K562 (cell line): Measurements from ENCODE around the gene EMILIN1. TPM values are rescaled to one million over a fixed set of nuclear protein-coding genes. Genes with fewer than 3 reads are reported as not detected.

Experiments
- ATAC-seq: fragments of 200-7000 bp; cut with Tn5 transposase; 3 replicates; pipeline ENCODE4 v1.9.1; 2020; ENCODE audit warnings: moderate library complexity
- BruUV-seq: library from RNA; stranded (reverse); fragments of 400-500 nt; replicated peaks from 2 replicates; lab custom pipeline; 2021; lab: Mats Ljungman, UMichigan
- CTCF ChIA-PET: fragments of 300-600 bp; formaldehyde crosslinking; extraction: SDS; loops from one replicate; lab custom pipeline; 2021; ENCODE audit warnings: low intra/inter-chr PET ratio; lab: Yijun Ruan, JAX
- POLR2A ChIA-PET: fragments of 300-600, 350-650 bp; sonication (Branson Sonifier 250); formaldehyde crosslinking; extraction: SDS; loops from one replicate; lab custom pipeline; 2021; ENCODE audit warnings: antibody characterized with exemption, inconsistent platforms; lab: Yijun Ruan, JAX
- DNase-seq, 4 experiments: peaks; one replicate each; pipeline versions ENCODE4 v3.0.0 to v3.0.0-alpha.2; 2011 to 2018; ENCODE audit warnings: low spot score in 3 of 4, mixed read lengths in 3 of 4; ENCODE audit errors: extremely low read depth in 1 of 4
- FAIRE-seq: peaks from 2 replicates; lab custom pipeline; 2011; peaks lifted over from hg19 to GRCh38; lab: Jason Lieb, UNC
- H2AFZ ChIP-seq: 2 replicates; pipeline ENCODE4 v1.6.0; 2011; ENCODE audit warnings: low read depth, low read length, control low read depth, inconsistent platforms
- H3K27ac ChIP-seq: fragments of 200-600 bp; 3 replicates; pipeline ENCODE4 v1.8.0; 2011; ENCODE audit warnings: low read depth, mild to moderate bottlenecking, control low read depth, inconsistent platforms, low read length, moderate library complexity, mixed read lengths; ENCODE audit errors: extremely low read depth
- H3K27me3 ChIP-seq, 2 experiments: fragments of 300-600 bp in 1 of 2; 2 replicates in 1 of 2; 3 replicates in 1 of 2; pipeline versions ENCODE4 v1.6.0 to v1.8.0; 2011; ENCODE audit warnings: inconsistent platforms in 2 of 2, low read length in 2 of 2, mild to moderate bottlenecking in 1 of 2, mixed read lengths in 1 of 2, moderate library complexity in 1 of 2; ENCODE audit not compliant: control insufficient read depth in 2 of 2, insufficient read depth in 2 of 2
- H3K36me3 ChIP-seq: fragments of 300-600 bp; 3 replicates; pipeline ENCODE4 v1.8.0; 2011; ENCODE audit warnings: mild to moderate bottlenecking, low read length, inconsistent platforms; ENCODE audit not compliant: control insufficient read depth, insufficient read depth
- H3K4me1 ChIP-seq, 2 experiments: fragments of 200-600 bp in 1 of 2; replicated peaks in 1 of 2; 2 replicates in 1 of 2; 3 replicates in 1 of 2; pipeline versions ENCODE4 v1.5.1 to v1.8.0; 2011; ENCODE audit warnings: inconsistent platforms in 2 of 2, low read length in 2 of 2, mild to moderate bottlenecking in 1 of 2, mixed read lengths in 1 of 2, moderate library complexity in 1 of 2; ENCODE audit not compliant: control insufficient read depth in 2 of 2, insufficient read depth in 2 of 2
- H3K4me2 ChIP-seq: 2 replicates; pipeline ENCODE4 v1.6.1; 2011; ENCODE audit warnings: low read length, control low read depth, inconsistent platforms, mixed read lengths; ENCODE audit not compliant: insufficient read depth
- H3K4me3 ChIP-seq: fragments of 200-600 bp; sonication (generic), shearing (Covaris generic); 2 replicates; pipeline ENCODE4 v1.5.1; 2016; ENCODE audit warnings: control low read depth, inconsistent platforms
- H3K79me2 ChIP-seq: fragments of 200-600 bp; 3 replicates; pipeline ENCODE4 v1.8.0; 2011; ENCODE audit warnings: low read length, inconsistent platforms; ENCODE audit not compliant: control insufficient read depth, insufficient read depth
- H3K9ac ChIP-seq, 2 experiments: 2 replicates each; pipeline versions ENCODE4 v1.6.0 to v1.6.1; 2011; ENCODE audit warnings: low read depth in 2 of 2, low read length in 2 of 2, control low read depth in 1 of 2, inconsistent platforms in 1 of 2, mild to moderate bottlenecking in 1 of 2, mixed read lengths in 1 of 2; ENCODE audit not compliant: insufficient read depth in 1 of 2
- H3K9me1 ChIP-seq: one replicate; pipeline ENCODE4 v1.6.0; 2011; ENCODE audit warnings: inconsistent platforms, mild to moderate bottlenecking, low read length, moderate library complexity; ENCODE audit not compliant: control insufficient read depth, insufficient read depth
- H3K9me3 ChIP-seq: replicated peaks from 2 replicates; pipeline ENCODE4 v1.5.1; 2011; ENCODE audit warnings: low read depth, low read length, inconsistent platforms; ENCODE audit not compliant: control insufficient read depth, insufficient read depth
- H4K20me1 ChIP-seq: replicated peaks from 2 replicates; pipeline ENCODE4 v1.6.1; 2011; ENCODE audit warnings: low read length, inconsistent platforms, mixed read lengths; ENCODE audit not compliant: control insufficient read depth, insufficient read depth
- BDP1 ChIP-seq: IDR thresholded peaks from 3 replicates; pipeline ENCODE4 v1.6.1; 2011; ENCODE audit not compliant: insufficient read length, insufficient read depth
- CREM ChIP-seq: IDR thresholded peaks from 2 replicates; pipeline ENCODE4 v1.6.1; 2014; ENCODE audit warnings: antibody characterized with exemption, low read depth
- FOXK2 ChIP-seq, 2 experiments: fragments of 450-650 bp; IDR thresholded peaks in 1 of 2; conservative IDR thresholded peaks in 1 of 2; 2 replicates each; pipeline ENCODE4 v1.6.1; 2016; ENCODE audit warnings: low read depth in 2 of 2, mild to moderate bottlenecking in 1 of 2
- JUND ChIP-seq, 2 experiments: IDR thresholded peaks; 2 replicates in 1 of 2; 3 replicates in 1 of 2; pipeline ENCODE4 v1.6.1; 2011; ENCODE audit warnings: borderline replicate concordance in 2 of 2, low read depth in 2 of 2, low read length in 2 of 2, improper control_type of control experiment in 1 of 2, missing biosample characterization in 1 of 2, missing genetic modification characterization in 1 of 2, missing genetic modification reagents in 1 of 2
- KDM5B ChIP-seq: fragments of 200-600 bp; sonication (generic); IDR thresholded peaks from 2 replicates; pipeline ENCODE4 v1.6.1; 2012; ENCODE audit warnings: low read depth, mild to moderate bottlenecking, moderate library complexity, low read length, control low read depth, inconsistent platforms; ENCODE audit not compliant: insufficient replicate concordance
- MAZ ChIP-seq, 2 experiments: fragments of 450-650 bp in 1 of 2; sonication (generic) in 1 of 2; formaldehyde crosslinking; IDR thresholded peaks in 1 of 2; conservative IDR thresholded peaks in 1 of 2; 2 replicates each; pipeline versions ENCODE4 v1.4.0 to v1.5.0; 2020; ENCODE audit warnings: mild to moderate bottlenecking in 1 of 2, missing genetic modification reagents in 1 of 2
- PHB ChIP-seq: fragments of 250-450 bp; sonication (Bioruptor Pico); IDR thresholded peaks from 2 replicates; pipeline ENCODE4 v1.5.0; 2021
- POLR2H ChIP-seq: IDR thresholded peaks from 2 replicates; pipeline ENCODE4 v1.6.1; 2016; ENCODE audit warnings: missing genetic modification characterization, low read depth, mild to moderate bottlenecking, control low read depth, missing compliant biosample characterization, moderate library complexity
- RB1 ChIP-seq: fragments of 450-650 bp; IDR thresholded peaks from 2 replicates; pipeline ENCODE4 v1.6.1; 2017; ENCODE audit warnings: low read depth, mild to moderate bottlenecking
- TFE3 ChIP-seq: fragments of 450-650 bp; formaldehyde crosslinking; IDR thresholded peaks from 2 replicates; pipeline ENCODE4 v1.4.0; 2020; ENCODE audit warnings: mild to moderate bottlenecking, mixed read lengths
- TSC22D4 ChIP-seq: fragments of 450-650 bp; IDR thresholded peaks from 2 replicates; pipeline ENCODE4 v1.6.1; 2016; ENCODE audit warnings: missing genetic modification characterization, missing biosample characterization, control low read depth
- VEZF1 ChIP-seq: fragments of 200-800 bp; sonication (Bioruptor generic); IDR thresholded peaks from 2 replicates; pipeline ENCODE4 v1.6.1; 2017; ENCODE audit warnings: missing genetic modification characterization, missing compliant biosample characterization
- ZBTB5 ChIP-seq: fragments of 450-650 bp; IDR thresholded peaks from 2 replicates; pipeline ENCODE4 v1.6.1; 2017; ENCODE audit warnings: antibody characterized with exemption
- ZNF239 ChIP-seq: fragments of 250-450 bp; sonication (Bioruptor Pico); IDR thresholded peaks from 2 replicates; pipeline ENCODE4 v1.4.0; 2020; ENCODE audit warnings: mild to moderate bottlenecking
- WGBS: fragments of 100-300 bp; shearing (Covaris generic); methylation state at CpG from one replicate; pipeline ENCODE4 v1.1.6; 2016; ENCODE audit warnings: low coverage, mixed read lengths; ENCODE audit not compliant: insufficient coverage; ENCODE audit errors: missing lambda C conversion rate; 5-methylcytosine and 5-hydroxymethylcytosine counted together
- in situ Hi-C: fragments of 300-500 bp; cut with MboI; formaldehyde crosslinking; loops from 4 replicates; pipeline ENCODE4 v1.15.0; 2018; ENCODE audit warnings: inconsistent platforms, mixed read lengths
- intact Hi-C: fragments of 100-400 bp; cut with micrococcal nuclease; formaldehyde crosslinking; loops from 2 replicates; pipeline ENCODE4 v1.14.2; 2022
- polyA plus RNA-seq, 8 experiments: library from polyadenylated mRNA; depleted of rRNA in 4 of 8; stranded (reverse) in 5 of 8; unstranded in 3 of 8; fragments of >200 nt; fragmentation: Nextera tagmentation in 2 of 8; fragmentation: Illumina TruSeq in 1 of 8; extraction: Ambion mirVana in 2 of 8; extraction: Trizol in 1 of 8; gene quantifications; 2 replicates each; pipeline versions ENCODE4 v1.2.1 to v1.2.3, GENCODE V29; 2011 to 2014; ENCODE audit warnings: inconsistent platforms in 1 of 8, missing spikeins in 1 of 8
- total RNA-seq, 7 experiments: library from RNA; depleted of rRNA in 6 of 7; stranded (reverse); fragments of >200 nt in 6 of 7; fragmentation: Illumina TruSeq in 2 of 7; extraction: Trizol in 2 of 7; gene quantifications; 2 replicates each; pipeline versions ENCODE4 v1.2.1 to v1.2.3, GENCODE V29; 2011 to 2021; ENCODE audit warnings: low replicate concordance in 1 of 7

Gene EMILIN1
- total and polyA plus RNA-seq, 9 of the 15 experiments (the other 6 are each of a cell fraction or from before 2014, with no cell fraction given): 0.04 to 2.7 (median 0.54) TPM; not detected in 2

GRCh38 chr2:27050281-27050995, 28.0 kb upstream of the EMILIN1 start:
- DNase-seq: peak; percentile 64 to 86 (median 70)
- in situ Hi-C loops: no loop called here
- 68% methylated on average over 43 of the region's 48 CpGs for WGBS
- ATAC-seq: peak; percentile 77
- intact Hi-C loops: loop anchor here (2.0 kb wide), 2 partner anchors 18 to 30 kb away; partner anchors contain the start of gene TMEM214
- CTCF ChIA-PET: no interaction called here
- Histone ChIP-seq H2AFZ (peak overlapping the region; percentile 92), H3K9me3 (no peaks in the 10 kb centered on the region), H3K27me3 (no peaks in the 10 kb centered on the region), H3K4me1 (peaks cover 12 to 22% of the 10 kb centered on the region in 2 experiments; a peak in 3 of 5 replicates), H3K4me3 (peak overlapping the region; percentile 84), H3K36me3 (peaks cover 30% of the 10 kb centered on the region; the same call in 2 of the 3 replicates), H3K9ac (peak overlapping the region in 1 of 2 experiments; percentile 85; a peak in 2 of 4 replicates), H3K9me1 (no peaks in the 10 kb centered on the region), H3K79me2 (0 out of 3 replicates have a peak, but pooled peaks cover 5% of the 10 kb centered on the region), H3K4me2 (peak overlapping the region; percentile 98), H4K20me1 (no peaks in the 10 kb centered on the region; the same call in 1 of the 2 replicates), H3K27ac (peak overlapping the region; percentile 95)
- POLR2A ChIA-PET: interaction anchor here (0.6 to 10.5 kb wide), 15 partner anchors 9 to 253 kb away, joined by 3 to 112 read pairs (median 5); partner anchors contain the start of genes OST4 and TMEM214
- peak; percentile 73 for FAIRE-seq
- no TSS peak for BruUV-seq
- TF ChIP-seq BDP1 (peak; percentile 81), TFE3 (CRISPR knock-in tag) (no peak), POLR2H (peak; percentile 100; the same call in 1 of the 2 replicates), RB1 (peak; percentile 83), KDM5B (peak; percentile 96), ZBTB5 (peak; percentile 57), MAZ (CRISPR knock-in tag; conservative IDR thresholded peaks at IDR 0.05 in 1 of 2, IDR thresholded peaks at IDR 0.05 in 1 of 2) (no peak; a peak in 1 of 4 replicates), ZNF239 (CRISPR knock-in tag) (no peak), PHB (CRISPR knock-in tag) (0 out of 2 replicates have a peak, but pooled peaks have one; percentile 14), JUND (IDR thresholded peaks at IDR 0.05; ENCODE audit: borderline replicate concordance, low read depth, low read length) (peak; percentile 37; the same call in 1 of the 2 replicates), JUND (tag; IDR thresholded peaks at IDR 0.05; ENCODE audit: borderline replicate concordance, low read depth, low read length) (no peak; the same call in 2 of the 3 replicates), TSC22D4 (tag) (no peak), CREM (peak; percentile 71), FOXK2 (conservative IDR thresholded peaks at IDR 0.05 in 1 of 2, IDR thresholded peaks at IDR 0.05 in 1 of 2; ENCODE audit: low read depth in 2 of 2) (no peak; a peak in 1 of 4 replicates), VEZF1 (0 out of 2 replicates have a peak, but pooled peaks have one; percentile 14)
